ENCODE measurements around the gene TBCEL.
A peak's percentile ranks its signal among the peaks of the same experiment; 100 is the strongest.

The TBCEL gene

GRCh38 chr11:121109916-121110586 lies 86.1 kb downstream of the TBCEL start:
- Histone ChIP-seq H3K4me1 (ENCODE audit: control insufficient read depth, low read length) (no peaks in the 10 kb centered on the region), H3K4me3 (ENCODE audit: low read length) (no peak overlapping the region), H3K27me3 (ENCODE audit: control insufficient read depth, low read length) (peaks cover 10% of the 10 kb centered on the region), H3K36me3 (ENCODE audit: control insufficient read depth, low read length) (no peaks in the 10 kb centered on the region), H3K4me2 (ENCODE audit: low read length) (no peak overlapping the region), H3K9me2 (replicated peaks; ENCODE audit: control insufficient read depth, low read length) (no peaks in the 10 kb centered on the region), H3K79me2 (ENCODE audit: control insufficient read depth, low read length) (no peaks in the 10 kb centered on the region), H3F3A (ENCODE audit: control insufficient read depth, insufficient read depth) (no peaks in the 10 kb centered on the region), H3K9me3 (ENCODE audit: control insufficient read depth, insufficient read depth, low read length) (no peaks in the 10 kb centered on the region), H3K27ac (ENCODE audit: low read depth, low read length) (no peak overlapping the region), H4K20me1 (ENCODE audit: control insufficient read depth, insufficient read depth, low read depth, low read length) (no peaks in the 10 kb centered on the region)
- no peak for TF ChIP-seq EZH2phosphoT487 (IDR thresholded peaks at IDR 0.05; ENCODE audit: borderline replicate concordance, low read length)
- no peak for TF ChIP-seq CTCF (IDR thresholded peaks at IDR 0.05; ENCODE audit: low read depth, low read length, poor library complexity, severe bottlenecking)

GRCh38 chr11:121110871-121111724 lies 87.2 kb downstream of the TBCEL start:
- TF ChIP-seq EZH2phosphoT487 (IDR thresholded peaks at IDR 0.05; ENCODE audit: borderline replicate concordance, low read length) (no peak), CTCF (IDR thresholded peaks at IDR 0.05; ENCODE audit: low read depth, low read length, poor library complexity, severe bottlenecking) (no peak)
- Histone ChIP-seq H3K79me2 (ENCODE audit: control insufficient read depth, low read length) (no peaks in the 10 kb centered on the region), H3K27me3 (ENCODE audit: control insufficient read depth, low read length) (peaks cover 10% of the 10 kb centered on the region)

GRCh38 chr11:121112498-121113455 lies 88.9 kb downstream of the TBCEL start:
- no peaks in the 10 kb centered on the region for H3K9me3 ChIP-seq (ENCODE audit: control insufficient read depth, insufficient read depth, low read length)
- H3F3A ChIP-seq (ENCODE audit: control insufficient read depth, insufficient read depth): no peaks in the 10 kb centered on the region
- H3K36me3 ChIP-seq (ENCODE audit: control insufficient read depth, low read length): no peaks in the 10 kb centered on the region
- H3K27ac ChIP-seq (ENCODE audit: low read depth, low read length): no peak overlapping the region
- H3K4me3 ChIP-seq (ENCODE audit: low read length): no peak overlapping the region
- H3K4me2 ChIP-seq (ENCODE audit: low read length): no peak overlapping the region
- no peaks in the 10 kb centered on the region for H3K9me2 ChIP-seq (replicated peaks; ENCODE audit: control insufficient read depth, low read length)
- no peaks in the 10 kb centered on the region for H4K20me1 ChIP-seq (ENCODE audit: control insufficient read depth, insufficient read depth, low read depth, low read length)
- H3K27me3 ChIP-seq (ENCODE audit: control insufficient read depth, low read length): peaks cover 10% of the 10 kb centered on the region
- no peaks in the 10 kb centered on the region for H3K79me2 ChIP-seq (ENCODE audit: control insufficient read depth, low read length)
- TF ChIP-seq EZH2phosphoT487 (IDR thresholded peaks at IDR 0.05; ENCODE audit: borderline replicate concordance, low read length): no peak
- TF ChIP-seq CTCF (IDR thresholded peaks at IDR 0.05; ENCODE audit: low read depth, low read length, poor library complexity, severe bottlenecking): peak; percentile 56
- H3K4me1 ChIP-seq (ENCODE audit: control insufficient read depth, low read length): no peaks in the 10 kb centered on the region

More at GRCh38 chr11:121110871-121111724, 87.2 kb downstream of the TBCEL start:
- Histone ChIP-seq H3K9me3 (ENCODE audit: control insufficient read depth, insufficient read depth, low read length) (no peaks in the 10 kb centered on the region), H3K4me1 (ENCODE audit: control insufficient read depth, low read length) (no peaks in the 10 kb centered on the region), H4K20me1 (ENCODE audit: control insufficient read depth, insufficient read depth, low read depth, low read length) (no peaks in the 10 kb centered on the region), H3K4me2 (ENCODE audit: low read length) (no peak overlapping the region), H3F3A (ENCODE audit: control insufficient read depth, insufficient read depth) (no peaks in the 10 kb centered on the region), H3K4me3 (ENCODE audit: low read length) (no peak overlapping the region), H3K9me2 (replicated peaks; ENCODE audit: control insufficient read depth, low read length) (no peaks in the 10 kb centered on the region), H3K36me3 (ENCODE audit: control insufficient read depth, low read length) (no peaks in the 10 kb centered on the region), H3K27ac (ENCODE audit: low read depth, low read length) (no peak overlapping the region)

Data from DOHH2 (cell line).